Measurements from ENCODE around the gene LONP2. TPM values are rescaled to one million over a fixed set of nuclear protein-coding genes. Genes with fewer than 3 reads are reported as not detected.
"Not testable (repeated sequence)": the region's sequence is repeated elsewhere in the genome, so short reads cannot be mapped to it uniquely, and the experiment has no call there.

The LONP2 gene
- total and polyA plus RNA-seq, 7 experiments from 2014 or later = 37.8 to 124 (median 81.5) TPM

DNA sequence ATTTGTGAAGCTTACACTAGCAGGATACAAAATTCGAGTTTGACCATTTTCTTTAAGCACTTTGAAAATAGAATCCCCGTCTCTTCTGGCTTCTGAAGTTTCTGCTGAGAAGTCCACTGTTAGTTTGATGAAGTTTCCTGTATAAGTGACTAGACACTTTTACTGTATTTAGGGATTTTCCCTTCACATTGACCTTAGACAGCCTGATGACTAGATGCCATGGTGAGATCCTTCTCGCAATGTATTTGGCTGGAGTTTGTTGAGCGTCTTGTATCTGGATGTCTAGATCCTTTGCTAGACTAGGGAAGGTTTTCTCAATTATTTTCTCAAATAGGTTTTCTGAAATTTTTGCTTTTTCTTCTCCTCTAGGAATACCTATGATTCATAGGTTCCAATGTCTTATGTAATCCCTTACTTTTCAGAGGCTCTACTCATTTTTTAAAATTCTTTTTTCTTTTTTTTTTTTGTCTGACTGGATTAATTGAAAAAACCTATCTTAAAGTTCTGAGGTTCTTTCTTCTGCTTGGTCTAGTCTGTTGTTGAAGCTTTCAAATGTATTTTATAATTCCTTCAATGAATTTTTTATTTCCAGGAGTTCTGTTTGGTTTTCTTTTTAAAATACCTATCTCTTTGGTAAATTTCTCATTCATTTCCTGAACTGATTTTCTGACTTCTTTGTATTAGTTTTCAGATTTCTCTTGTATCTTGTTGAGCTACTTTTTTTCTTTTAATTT, 67.0 kb downstream of the LONP2 start:
- peak in 2 of 9 donors; percentile 5 to 22 for DNase-seq
- H3K4me1 Mint-ChIP-seq = peaks cover 2 to 30% (median 15%) of the 10 kb centered on the region in 7 donors
- no peak overlapping the region for H3K4me3 ChIP-seq (ENCODE audit: low read length)
- H3K27me3 ChIP-seq (ENCODE audit: control insufficient read depth in 2 of 2, insufficient read depth in 2 of 2, low read length in 2 of 2) = no peaks in the 10 kb centered on the region
- CTCF ChIA-PET = interaction anchor here (0.5 to 1.0 kb wide), 3 partner anchors 11 to 1774 kb away, joined by 3 to 5 read pairs (median 4); no protein-coding TSS in a partner anchor
- POLR2A ChIA-PET = no interaction called here
- H3K9me3 ChIP-seq (ENCODE audit: control insufficient read depth in 2 of 3, low read length in 3 of 3) = peaks cover 4 to 31% (median 6%) of the 10 kb centered on the region in 3 experiments
- no peaks in the 10 kb centered on the region for H3K27me3 Mint-ChIP-seq
- intact Hi-C loops (cut with micrococcal nuclease) = no loop called here
- no peak for ATAC-seq
- H3K27ac Mint-ChIP-seq = no peak overlapping the region
- no peak overlapping the region for H3K4me3 Mint-ChIP-seq
- peaks cover 3 to 51% (median 10%) of the 10 kb centered on the region in 3 experiments for H3K36me3 ChIP-seq (ENCODE audit: control insufficient read depth in 2 of 3, insufficient read depth in 3 of 3, low read length in 3 of 3)
- peaks cover 12 to 77% (median 40%) of the 10 kb centered on the region in 11 donors for H3K9me3 Mint-ChIP-seq
- no peak overlapping the region for H3K27ac ChIP-seq (ENCODE audit: low read depth, low read length)
- H3K36me3 Mint-ChIP-seq = peaks cover 38 to 88% (median 86%) of the 10 kb centered on the region in 5 donors
- H3K4me1 ChIP-seq (ENCODE audit: control insufficient read depth in 2 of 2, insufficient read depth in 2 of 2, low read length in 2 of 2) = no peaks in the 10 kb centered on the region

DNA sequence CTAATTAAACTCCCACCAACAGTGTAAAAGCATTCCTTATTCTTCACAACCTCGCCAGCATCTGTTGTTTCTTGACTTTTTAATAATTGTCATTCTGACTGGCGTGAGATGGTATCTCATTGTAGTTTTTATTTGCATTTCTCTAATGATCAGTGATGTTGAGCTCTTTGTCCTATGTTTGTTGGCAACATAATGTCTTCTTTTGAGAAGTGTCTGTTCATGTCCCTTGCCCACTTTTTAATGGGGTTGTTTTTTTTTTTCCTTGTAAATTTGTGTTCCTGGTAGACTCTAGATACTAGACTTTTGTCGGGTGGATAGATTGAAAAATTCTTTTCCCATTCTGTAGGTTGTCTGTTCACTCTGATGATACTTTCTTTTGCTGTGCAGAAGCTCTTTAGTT, 69.8 kb downstream of the LONP2 start:
- H3K4me3 ChIP-seq (ENCODE audit: low read length); ATAC-seq; DNase-seq; H3K27me3 Mint-ChIP-seq; H3K4me3 Mint-ChIP-seq; intact Hi-C loops (cut with micrococcal nuclease); H3K27ac ChIP-seq (ENCODE audit: low read depth, low read length); H3K27me3 ChIP-seq (ENCODE audit: control insufficient read depth in 2 of 2, insufficient read depth in 2 of 2, low read length in 2 of 2): not testable (repeated sequence)
- Mint-ChIP-seq H3K27ac (peak overlapping the region in 3 of 9 donors; percentile 33 to 44 (median 34)), H3K36me3 (peaks cover 25 to 73% (median 66%) of the 10 kb centered on the region in 5 donors), H3K4me1 (peaks cover 10 to 55% (median 39%) of the 10 kb centered on the region in 7 donors), H3K9me3 (peaks cover 8 to 53% (median 29%) of the 10 kb centered on the region in 11 donors)
- peaks cover 3 to 27% (median 6%) of the 10 kb centered on the region in 3 experiments for H3K36me3 ChIP-seq (ENCODE audit: control insufficient read depth in 2 of 3, insufficient read depth in 3 of 3, low read length in 3 of 3)
- peaks cover 4 to 28% (median 6%) of the 10 kb centered on the region in 3 experiments for H3K9me3 ChIP-seq (ENCODE audit: control insufficient read depth in 2 of 3, low read length in 3 of 3)
- CTCF ChIA-PET = interaction anchor here (0.6 kb wide), 1 partner anchor 36 kb away, joined by 4 read pairs; no protein-coding TSS in a partner anchor
- POLR2A ChIA-PET = interaction anchor here (1.5 kb wide), 1 partner anchor 29 kb away, joined by 3 read pairs; no protein-coding TSS in a partner anchor
- peaks cover 12 to 23% of the 10 kb centered on the region in 2 donors for H3K4me1 ChIP-seq (ENCODE audit: control insufficient read depth in 2 of 2, insufficient read depth in 2 of 2, low read length in 2 of 2)

DNA sequence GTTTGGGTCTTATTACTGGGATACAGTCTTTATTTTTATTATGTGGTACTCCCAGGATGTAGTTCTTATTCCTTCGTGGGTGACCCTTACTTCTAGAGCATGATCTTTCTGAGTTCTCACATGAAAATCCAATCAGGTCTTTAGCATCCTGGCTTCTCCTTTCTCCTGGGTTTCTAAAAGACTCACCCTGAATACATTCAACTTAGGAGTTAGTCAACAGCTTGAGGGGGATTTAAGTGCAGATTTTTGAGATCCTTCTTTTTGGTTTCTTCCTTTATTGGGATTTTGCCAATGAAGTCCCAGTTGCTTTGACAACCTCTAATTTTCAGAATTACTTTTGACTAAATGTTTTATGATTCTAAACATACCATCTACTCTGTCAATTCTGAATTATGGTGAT, 72.9 kb downstream of the LONP2 start:
- ATAC-seq = no peak
- CTCF ChIA-PET = interaction anchor here (1.0 kb wide), 1 partner anchor 306 kb away, joined by 4 read pairs; no protein-coding TSS in a partner anchor

DNA sequence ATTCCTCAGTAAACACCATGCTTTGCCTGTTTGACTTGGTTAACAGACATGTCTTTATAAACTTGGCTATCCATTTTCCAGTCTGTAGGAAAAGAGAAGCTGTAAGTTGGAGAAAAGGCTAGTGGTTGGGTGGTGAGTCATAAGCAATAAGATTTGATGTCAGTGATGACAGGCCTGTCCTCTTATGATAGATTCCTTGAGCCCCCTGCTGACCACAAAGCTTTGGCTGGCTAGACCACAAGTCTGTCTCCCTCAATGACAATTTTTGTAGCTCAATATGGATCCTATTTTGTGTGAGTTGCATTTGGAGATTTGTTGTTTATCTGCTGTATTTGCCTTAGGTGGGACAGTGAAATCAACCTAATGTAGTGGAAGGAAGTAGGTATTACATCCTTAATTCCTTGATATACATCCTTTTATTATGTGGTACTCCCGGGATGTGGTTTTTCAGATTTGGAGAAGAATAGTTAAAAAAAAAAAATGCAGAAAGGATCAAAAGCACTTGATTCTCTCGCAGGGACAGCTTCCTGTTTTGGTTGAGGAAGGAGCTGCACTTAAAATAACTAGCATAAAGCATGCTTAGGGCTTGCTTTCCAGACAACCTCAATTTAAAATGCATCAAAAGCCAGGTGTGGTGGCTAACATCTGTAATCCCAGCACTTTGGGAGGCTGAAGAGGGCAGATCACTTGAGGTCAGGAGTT, 73.7 kb downstream of the LONP2 start:
- H3K9me3 Mint-ChIP-seq = peaks cover 0 to 15% (median 6%) of the 10 kb centered on the region in 11 donors
- H3K9me3 ChIP-seq (ENCODE audit: control insufficient read depth in 2 of 3, low read length in 3 of 3) = no peaks in the 10 kb centered on the region
- H3K27ac Mint-ChIP-seq = peak overlapping the region; percentile 16 to 84 (median 76)
- peak overlapping the region; percentile 9 for H3K27ac ChIP-seq (ENCODE audit: low read depth, low read length)
- H3K27me3 Mint-ChIP-seq = no peaks in the 10 kb centered on the region
- intact Hi-C loops (cut with micrococcal nuclease) = loop anchor here (1.0 to 2.0 kb wide), 7 partner anchors 15 to 295 kb away; partner anchors contain the start of genes LONP2 (in 2 of the 2) and SIAH1 (in 1 of the 2)
- H3K27me3 ChIP-seq (ENCODE audit: control insufficient read depth in 2 of 2, insufficient read depth in 2 of 2, low read length in 2 of 2) = no peaks in the 10 kb centered on the region
- ChIA-PET POLR2A (interaction anchor here (0.6 to 3.2 kb wide), 5 partner anchors 16 to 303 kb away, joined by 3 to 15 read pairs (median 4); partner anchors contain the start of gene SIAH1), CTCF (interaction anchor here (0.6 to 1.4 kb wide), 3 partner anchors 49 to 1657 kb away, joined by 3 to 4 read pairs (median 3); no protein-coding TSS in a partner anchor)
- ATAC-seq = peak; percentile 49
- H3K4me1 ChIP-seq (ENCODE audit: control insufficient read depth in 2 of 2, insufficient read depth in 2 of 2, low read length in 2 of 2) = peaks cover 20 to 35% of the 10 kb centered on the region in 2 donors
- H3K4me3 Mint-ChIP-seq = peak overlapping the region; percentile 46 to 88 (median 80)
- peak in 1 of 9 donors; percentile 4 for DNase-seq
- peaks cover 0 to 4% (median 3%) of the 10 kb centered on the region in 3 experiments for H3K36me3 ChIP-seq (ENCODE audit: control insufficient read depth in 2 of 3, insufficient read depth in 3 of 3, low read length in 3 of 3)
- H3K4me3 ChIP-seq (ENCODE audit: low read length) = peak overlapping the region; percentile 25
- peaks cover 10 to 42% (median 34%) of the 10 kb centered on the region in 5 donors for H3K36me3 Mint-ChIP-seq
- peaks cover 16 to 77% (median 59%) of the 10 kb centered on the region in 7 donors for H3K4me1 Mint-ChIP-seq

More for the DNA sequence above, 72.9 kb downstream of the LONP2 start:
- peaks cover 17 to 48% (median 37%) of the 10 kb centered on the region in 5 donors for H3K36me3 Mint-ChIP-seq
- H3K4me3 Mint-ChIP-seq = peak overlapping the region in 1 of 10 donors; percentile 88
- Histone ChIP-seq H3K4me3 (ENCODE audit: low read length) (no peak overlapping the region), H3K9me3 (ENCODE audit: control insufficient read depth in 2 of 3, low read length in 3 of 3) (peaks cover 0 to under 1% (median 0%) of the 10 kb centered on the region in 3 experiments), H3K36me3 (ENCODE audit: control insufficient read depth in 2 of 3, insufficient read depth in 3 of 3, low read length in 3 of 3) (peaks cover 0 to 9% (median 6%) of the 10 kb centered on the region in 3 experiments), H3K27me3 (ENCODE audit: control insufficient read depth in 2 of 2, insufficient read depth in 2 of 2, low read length in 2 of 2) (no peaks in the 10 kb centered on the region), H3K4me1 (ENCODE audit: control insufficient read depth in 2 of 2, insufficient read depth in 2 of 2, low read length in 2 of 2) (peaks cover 20 to 35% of the 10 kb centered on the region in 2 donors), H3K27ac (ENCODE audit: low read depth, low read length) (no peak overlapping the region)
- POLR2A ChIA-PET = interaction anchor here (0.9 to 3.2 kb wide), 2 partner anchors 296 to 304 kb away, joined by 4 to 15 read pairs; no protein-coding TSS in a partner anchor
- peaks cover 4 to 23% (median 11%) of the 10 kb centered on the region in 11 donors for H3K9me3 Mint-ChIP-seq
- intact Hi-C loops (cut with micrococcal nuclease) = loop anchor here in 1 of 2 donors (2.0 kb wide), 1 partner anchor 14 kb away; no protein-coding TSS in a partner anchor
- DNase-seq = no peak
- H3K27ac Mint-ChIP-seq = peak overlapping the region in 6 of 9 donors; percentile 4 to 82 (median 56)
- H3K27me3 Mint-ChIP-seq = no peaks in the 10 kb centered on the region
- peaks cover 14 to 81% (median 54%) of the 10 kb centered on the region in 7 donors for H3K4me1 Mint-ChIP-seq

DNA sequence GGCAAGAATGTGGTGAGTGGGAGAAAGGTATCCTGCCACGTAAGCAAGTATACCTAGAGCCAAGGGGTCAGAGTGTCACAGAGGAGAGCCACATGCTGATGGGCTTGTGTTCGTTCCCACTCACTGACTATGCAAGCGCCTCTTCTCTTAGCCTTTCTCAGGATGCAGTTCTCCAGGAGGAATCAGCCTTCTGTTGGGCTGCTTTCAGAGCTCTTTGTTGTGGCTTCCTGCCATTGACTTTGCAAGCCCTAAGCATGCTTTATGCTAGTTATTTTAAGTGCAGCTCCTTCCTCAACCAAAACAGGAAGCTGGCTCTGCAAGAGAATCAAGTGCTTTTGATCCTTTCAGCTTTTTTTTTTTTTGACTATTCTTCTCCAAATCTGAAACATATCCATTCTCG, 74.5 kb downstream of the LONP2 start:
- ChIA-PET CTCF (interaction anchor here (0.6 to 1.4 kb wide), 5 partner anchors 22 to 312 kb away, joined by 3 to 5 read pairs (median 4); no protein-coding TSS in a partner anchor), POLR2A (interaction anchor here (0.6 to 3.2 kb wide), 5 partner anchors 15 to 312 kb away, joined by 3 to 15 read pairs (median 3); partner anchors contain the start of gene SIAH1)
- no peaks in the 10 kb centered on the region for H3K36me3 ChIP-seq (ENCODE audit: control insufficient read depth in 2 of 3, insufficient read depth in 3 of 3, low read length in 3 of 3)
- H3K27me3 ChIP-seq (ENCODE audit: control insufficient read depth in 2 of 2, insufficient read depth in 2 of 2, low read length in 2 of 2) = no peaks in the 10 kb centered on the region
- DNase-seq (peak in 8 of 9 donors; percentile 25 to 83 (median 76)), ATAC-seq (peak; percentile 92)
- peak overlapping the region; percentile 25 for H3K4me3 ChIP-seq (ENCODE audit: low read length)
- H3K4me3 Mint-ChIP-seq = peak overlapping the region; percentile 62 to 88 (median 80)
- intact Hi-C loops (cut with micrococcal nuclease) = loop anchor here (1.0 to 2.0 kb wide), 6 partner anchors 34 to 294 kb away; partner anchors contain the start of genes LONP2 (in 2 of the 2) and SIAH1 (in 1 of the 2)
- H3K9me3 Mint-ChIP-seq = peaks cover 0 to 7% (median 4%) of the 10 kb centered on the region in 11 donors
- H3K4me1 ChIP-seq (ENCODE audit: control insufficient read depth in 2 of 2, insufficient read depth in 2 of 2, low read length in 2 of 2) = peaks cover 20 to 35% of the 10 kb centered on the region in 2 donors
- peak overlapping the region; percentile 58 to 88 (median 82) for H3K27ac Mint-ChIP-seq
- no peaks in the 10 kb centered on the region for H3K9me3 ChIP-seq (ENCODE audit: control insufficient read depth in 2 of 3, low read length in 3 of 3)
- H3K27ac ChIP-seq (ENCODE audit: low read depth, low read length) = peak overlapping the region; percentile 9
- H3K27me3 Mint-ChIP-seq = no peaks in the 10 kb centered on the region
- peaks cover 17 to 77% (median 62%) of the 10 kb centered on the region in 7 donors for H3K4me1 Mint-ChIP-seq
- peaks cover 5 to 35% (median 28%) of the 10 kb centered on the region in 5 donors for H3K36me3 Mint-ChIP-seq

All from naive thymus-derived CD4-positive, alpha-beta T cell (primary cell).